Skeletal muscle tissue (tissue), 4 donors: ENCODE measurements around the gene LRRC14B. TPM values are rescaled to one million over a fixed set of nuclear protein-coding genes. Genes with fewer than 3 reads are reported as not detected.
A peak's percentile ranks its signal among the peaks of the same experiment; 100 is the strongest.
"Not testable (repeated sequence)": the region's sequence is repeated elsewhere in the genome, so short reads cannot be mapped to it uniquely, and the experiment has no call there.

Experiments used
- H3K27ac ChIP-seq: one replicate; pipeline ENCODE4 v1.7.0; 2013; ENCODE audit warnings: mild to moderate bottlenecking, low read depth, low read length, inconsistent platforms
- H3K27me3 ChIP-seq, 3 donors: one replicate each; pipeline ENCODE4 v1.7.0; 2013; ENCODE audit warnings: low read length in 3 of 3; ENCODE audit not compliant: control insufficient read depth in 3 of 3, insufficient read depth in 3 of 3
- H3K36me3 ChIP-seq, 3 donors: one replicate each; pipeline ENCODE4 v1.7.0; 2013; ENCODE audit warnings: low read length in 3 of 3; ENCODE audit not compliant: control insufficient read depth in 3 of 3, insufficient read depth in 3 of 3
- H3K4me1 ChIP-seq, 3 donors: one replicate each; pipeline ENCODE4 v1.7.0; 2013; ENCODE audit warnings: low read length in 3 of 3, mild to moderate bottlenecking in 3 of 3; ENCODE audit not compliant: control insufficient read depth in 3 of 3, insufficient read depth in 3 of 3
- H3K4me3 ChIP-seq, 3 donors: one replicate each; pipeline ENCODE4 v1.7.0; 2013; ENCODE audit warnings: low read length in 3 of 3
- H3K9ac ChIP-seq, 3 donors: one replicate each; pipeline ENCODE4 v1.7.0; 2013; ENCODE audit warnings: low read length in 3 of 3, mild to moderate bottlenecking in 3 of 3, moderate library complexity in 2 of 3, low read depth in 1 of 3
- H3K9me3 ChIP-seq, 3 donors: one replicate each; pipeline ENCODE4 v1.7.0; 2013; ENCODE audit warnings: low read length in 3 of 3; ENCODE audit not compliant: control insufficient read depth in 3 of 3
- total RNA-seq: library from RNA; depleted of rRNA; stranded (reverse); fragments of >200 nt; gene quantifications from one replicate; pipeline ENCODE4 v1.2.3, GENCODE V29; 2014
- donor health status: Osteomylitis.

LRRC14B gene
- total RNA-seq, 1 donor from 2014 or later, result 19.3 TPM

- Histone ChIP-seq H3K27ac (no peak overlapping the region), H3K36me3 (peaks cover 19 to 30% (median 20%) of the 10 kb centered on the region in 3 donors), H3K4me3 (no peak overlapping the region), H3K4me1 (peaks cover 14 to 34% (median 17%) of the 10 kb centered on the region in 3 donors), H3K9ac (no peak overlapping the region), H3K9me3 (no peaks in the 10 kb centered on the region), H3K27me3 (no peaks in the 10 kb centered on the region)
Measured at GRCh38 chr5:204001-204400, 12.7 kb downstream of the LRRC14B start.

- Histone ChIP-seq H3K27ac (no peak overlapping the region), H3K9ac (no peak overlapping the region), H3K27me3 (no peaks in the 10 kb centered on the region), H3K36me3 (peaks cover 19 to 30% (median 20%) of the 10 kb centered on the region in 3 donors), H3K4me1 (peaks cover 14 to 33% (median 17%) of the 10 kb centered on the region in 3 donors), H3K4me3 (no peak overlapping the region), H3K9me3 (no peaks in the 10 kb centered on the region)
Measured at GRCh38 chr5:204462-204861, 13.2 kb downstream of the LRRC14B start.

GRCh38 chr5:204966-205670 is 13.8 kb downstream of the LRRC14B start:
- Histone ChIP-seq H3K27ac (no peak overlapping the region), H3K36me3 (peaks cover 19 to 30% (median 20%) of the 10 kb centered on the region in 3 donors), H3K27me3 (no peaks in the 10 kb centered on the region), H3K9ac (no peak overlapping the region), H3K9me3 (no peaks in the 10 kb centered on the region), H3K4me3 (no peak overlapping the region), H3K4me1 (peaks cover 14 to 26% (median 17%) of the 10 kb centered on the region in 3 donors)

- Histone ChIP-seq H3K4me1 (peaks cover 13 to 19% (median 17%) of the 10 kb centered on the region in 3 donors), H3K36me3 (peaks cover 19 to 30% (median 20%) of the 10 kb centered on the region in 3 donors), H3K27ac (no peak overlapping the region), H3K27me3 (no peaks in the 10 kb centered on the region), H3K9me3 (no peaks in the 10 kb centered on the region), H3K9ac (peak overlapping the region in 1 of 3 donors; percentile 46), H3K4me3 (no peak overlapping the region)
Measured at GRCh38 chr5:206406-206805, 15.1 kb downstream of the LRRC14B start.

GRCh38 chr5:206927-207536 is 15.7 kb downstream of the LRRC14B start:
- Histone ChIP-seq H3K27ac (no peak overlapping the region), H3K4me1 (peaks cover 13 to 19% (median 13%) of the 10 kb centered on the region in 3 donors), H3K36me3 (peaks cover 19 to 30% (median 20%) of the 10 kb centered on the region in 3 donors), H3K4me3 (no peak overlapping the region), H3K27me3 (no peaks in the 10 kb centered on the region), H3K9me3 (no peaks in the 10 kb centered on the region), H3K9ac (no peak overlapping the region)

GRCh38 chr5:207599-207998 is 16.3 kb downstream of the LRRC14B start:
- Histone ChIP-seq H3K27me3 (no peaks in the 10 kb centered on the region), H3K27ac (no peak overlapping the region), H3K4me1 (peaks cover 12 to 19% (median 13%) of the 10 kb centered on the region in 3 donors), H3K4me3 (no peak overlapping the region), H3K36me3 (peaks cover 19 to 30% (median 20%) of the 10 kb centered on the region in 3 donors), H3K9me3 (no peaks in the 10 kb centered on the region), H3K9ac (no peak overlapping the region)

- no peak overlapping the region for H3K27ac ChIP-seq
- H3K9ac ChIP-seq, result no peak overlapping the region
- no peaks in the 10 kb centered on the region for H3K9me3 ChIP-seq
- peaks cover 15 to 28% (median 19%) of the 10 kb centered on the region in 3 donors for H3K36me3 ChIP-seq
- H3K4me3 ChIP-seq, result no peak overlapping the region
- H3K27me3 ChIP-seq, result no peaks in the 10 kb centered on the region
- H3K4me1 ChIP-seq, result peaks cover 12 to 19% (median 13%) of the 10 kb centered on the region in 3 donors
Measured at GRCh38 chr5:208449-209114, 17.3 kb downstream of the LRRC14B start.

GRCh38 chr5:213803-214395 is 22.6 kb downstream of the LRRC14B start:
- H3K4me1 ChIP-seq, result peaks cover 0 to 6% (median 4%) of the 10 kb centered on the region in 3 donors
- H3K36me3 ChIP-seq, result peaks cover 2 to 8% (median 7%) of the 10 kb centered on the region in 3 donors
- H3K9ac ChIP-seq, result no peak overlapping the region
- no peaks in the 10 kb centered on the region for H3K27me3 ChIP-seq
- no peak overlapping the region for H3K4me3 ChIP-seq
- H3K9me3 ChIP-seq, result no peaks in the 10 kb centered on the region
- no peak overlapping the region for H3K27ac ChIP-seq

GRCh38 chr5:215256-215655 is 24.0 kb downstream of the LRRC14B start:
- H3K36me3 ChIP-seq, H3K9ac ChIP-seq, H3K27ac ChIP-seq, H3K4me3 ChIP-seq, H3K27me3 ChIP-seq, H3K9me3 ChIP-seq: not testable (repeated sequence)
- peaks cover 11 to 18% (median 12%) of the 10 kb centered on the region in 3 donors for H3K4me1 ChIP-seq
